ENCODE measurements around the gene NGEF.

- TF ChIP-seq CTCF (IDR thresholded peaks at IDR 0.05), result no peak
- TF ChIP-seq EP300 (IDR thresholded peaks at IDR 0.05), result no peak
These were observed 132.2 kb downstream of the NGEF start for GRCh38 chr2:232880764-232881351.

Measured in suprapubic skin (tissue), 3 donors.